Activated naive CD4-positive, alpha-beta T cell treated with anti-CD3 and anti-CD28 coated beads, Interleukin-2, amount 10 ng/mL, durations not matched to agents 5 hours and 36 hours (primary cell): ENCODE data around the gene CDCA8. TPM values are rescaled to one million over a fixed set of nuclear protein-coding genes. Genes with fewer than 3 reads are reported as not detected.

Experiments
- total RNA-seq, 2 experiments: library from RNA; stranded (reverse); gene quantifications; one replicate each; pipeline ENCODE4 v1.2.3, GENCODE V29; 2021

The CDCA8 gene
- 10 to 100 TPM; 54.0 to 54.7 TPM for total RNA-seq

GRCh38 chr1:37692078-37692833 is at the start of gene CDCA8:
Gene CDCA8, plus strand, starts transcription at chr1:37692516. Its CDS starts 175 bp downstream, at chr1:37692691.

Other genes starting within 250 kb of the CDCA8 start
- 10 to 100 TPM; 18.4 to 19.0 TPM for gene ZC3H12A, start 217.9 kb upstream of the CDCA8 start, total RNA-seq
- 10 to 100 TPM; 64.6 to 68.4 TPM for gene MEAF6, start 177.8 kb upstream of the CDCA8 start, total RNA-seq
- gene SNIP1, start 138.2 kb upstream of the CDCA8 start, total RNA-seq: 10 to 100 TPM; 21.5 to 21.9 TPM
- not detected for gene DNALI1, start 135.6 kb upstream of the CDCA8 start, total RNA-seq
- gene GNL2, start 96.6 kb upstream of the CDCA8 start, total RNA-seq: 10 to 100 TPM; 49.1 to 49.4 TPM
- not detected for gene RSPO1, start 57.6 kb upstream of the CDCA8 start, total RNA-seq
- under 1 TPM in 1 of 2 experiments, not detected in 1; 0.10 TPM for gene EPHA10, start 72.6 kb downstream of the CDCA8 start, total RNA-seq
- gene MANEAL, start 101.3 kb downstream of the CDCA8 start, total RNA-seq: under 1 TPM; 0.91 to 0.99 TPM
- gene C1orf122, start 115.3 kb downstream of the CDCA8 start, total RNA-seq: 10 to 100 TPM; 16.7 to 19.3 TPM
- gene YRDC, start 115.7 kb downstream of the CDCA8 start, total RNA-seq: 10 to 100 TPM; 11.4 to 11.7 TPM
- 10 to 100 TPM; 19.7 to 20.5 TPM for gene MTF1, start 167.1 kb downstream of the CDCA8 start, total RNA-seq